Suprapubic skin (tissue), 3 donors: ENCODE results near the gene TMC8.

Experiments used
- POLR2AphosphoS5 ChIP-seq, 3 donors: sonication (generic); formaldehyde crosslinking; IDR thresholded peaks; one replicate each; pipeline ENCODE4 v1.6.1; 2017; ENCODE audit warnings: antibody characterized with exemption in 3 of 3
- TF ChIP-seq, protein P1 (sequence below), 2 donors: fragments of 200-600 bp in 1 of 2; fragments of 450-650 bp in 1 of 2; sonication (generic) in 1 of 2; IDR thresholded peaks; one replicate each; pipeline ENCODE4 v1.5.1; 2016 to 2019; ENCODE audit warnings: antibody characterized with exemption in 2 of 2, mild to moderate bottlenecking in 1 of 2, moderate library complexity in 1 of 2

DNA sequence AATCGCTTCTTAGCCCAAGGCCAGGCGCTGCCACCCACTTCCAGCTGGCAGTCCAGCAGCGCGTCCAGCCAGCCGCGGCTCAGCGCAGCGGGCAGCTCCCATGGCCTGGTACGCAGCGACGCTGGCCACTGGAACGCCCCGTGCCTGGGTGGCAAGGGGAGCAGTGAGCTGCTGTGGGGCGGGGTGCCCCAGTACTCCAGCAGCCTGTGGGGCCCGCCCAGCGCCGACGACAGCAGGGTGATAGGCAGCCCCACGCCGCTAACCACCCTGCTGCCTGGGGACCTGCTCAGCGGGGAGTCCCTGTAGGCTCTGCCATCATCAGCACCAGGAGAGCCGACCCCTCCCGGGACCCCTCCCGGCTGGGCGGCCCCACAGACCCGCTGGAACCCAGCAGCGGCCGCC lies 26.0 kb upstream of the TMC8 start:
- TF ChIP-seq, protein P1, sequence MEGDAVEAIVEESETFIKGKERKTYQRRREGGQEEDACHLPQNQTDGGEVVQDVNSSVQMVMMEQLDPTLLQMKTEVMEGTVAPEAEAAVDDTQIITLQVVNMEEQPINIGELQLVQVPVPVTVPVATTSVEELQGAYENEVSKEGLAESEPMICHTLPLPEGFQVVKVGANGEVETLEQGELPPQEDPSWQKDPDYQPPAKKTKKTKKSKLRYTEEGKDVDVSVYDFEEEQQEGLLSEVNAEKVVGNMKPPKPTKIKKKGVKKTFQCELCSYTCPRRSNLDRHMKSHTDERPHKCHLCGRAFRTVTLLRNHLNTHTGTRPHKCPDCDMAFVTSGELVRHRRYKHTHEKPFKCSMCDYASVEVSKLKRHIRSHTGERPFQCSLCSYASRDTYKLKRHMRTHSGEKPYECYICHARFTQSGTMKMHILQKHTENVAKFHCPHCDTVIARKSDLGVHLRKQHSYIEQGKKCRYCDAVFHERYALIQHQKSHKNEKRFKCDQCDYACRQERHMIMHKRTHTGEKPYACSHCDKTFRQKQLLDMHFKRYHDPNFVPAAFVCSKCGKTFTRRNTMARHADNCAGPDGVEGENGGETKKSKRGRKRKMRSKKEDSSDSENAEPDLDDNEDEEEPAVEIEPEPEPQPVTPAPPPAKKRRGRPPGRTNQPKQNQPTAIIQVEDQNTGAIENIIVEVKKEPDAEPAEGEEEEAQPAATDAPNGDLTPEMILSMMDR (IDR thresholded peaks at IDR 0.05): no peak
- no peak for TF ChIP-seq POLR2AphosphoS5 (IDR thresholded peaks at IDR 0.05)
